LoVo (cell line): ENCODE data around the gene FAM111A.

Experiments
- DNase-seq: peaks from one replicate; pipeline ENCODE4 v3.0.0-alpha.2; 2016; ENCODE audit warnings: low spot score

Gene FAM111A

GRCh38 chr11:59200423-59200746 is 57.7 kb downstream of the FAM111A start:
- DNase-seq, result no peak

GRCh38 chr11:59201353-59201752 is 58.7 kb downstream of the FAM111A start:
- DNase-seq, result peak; percentile 11
